NCI-H146 treated with DMSO at 0.1 percent for 48 hours (cell line): ENCODE results near the gene ABCC4.
A peak's percentile ranks its signal among the peaks of the same experiment; 100 is the strongest.

ENCODE experiments used
- DNase-seq: peaks from one replicate; lab custom pipeline; 2025; ENCODE audit not compliant: unreplicated experiment; lab: John Stamatoyannopoulos, UW

Gene ABCC4, protein sequence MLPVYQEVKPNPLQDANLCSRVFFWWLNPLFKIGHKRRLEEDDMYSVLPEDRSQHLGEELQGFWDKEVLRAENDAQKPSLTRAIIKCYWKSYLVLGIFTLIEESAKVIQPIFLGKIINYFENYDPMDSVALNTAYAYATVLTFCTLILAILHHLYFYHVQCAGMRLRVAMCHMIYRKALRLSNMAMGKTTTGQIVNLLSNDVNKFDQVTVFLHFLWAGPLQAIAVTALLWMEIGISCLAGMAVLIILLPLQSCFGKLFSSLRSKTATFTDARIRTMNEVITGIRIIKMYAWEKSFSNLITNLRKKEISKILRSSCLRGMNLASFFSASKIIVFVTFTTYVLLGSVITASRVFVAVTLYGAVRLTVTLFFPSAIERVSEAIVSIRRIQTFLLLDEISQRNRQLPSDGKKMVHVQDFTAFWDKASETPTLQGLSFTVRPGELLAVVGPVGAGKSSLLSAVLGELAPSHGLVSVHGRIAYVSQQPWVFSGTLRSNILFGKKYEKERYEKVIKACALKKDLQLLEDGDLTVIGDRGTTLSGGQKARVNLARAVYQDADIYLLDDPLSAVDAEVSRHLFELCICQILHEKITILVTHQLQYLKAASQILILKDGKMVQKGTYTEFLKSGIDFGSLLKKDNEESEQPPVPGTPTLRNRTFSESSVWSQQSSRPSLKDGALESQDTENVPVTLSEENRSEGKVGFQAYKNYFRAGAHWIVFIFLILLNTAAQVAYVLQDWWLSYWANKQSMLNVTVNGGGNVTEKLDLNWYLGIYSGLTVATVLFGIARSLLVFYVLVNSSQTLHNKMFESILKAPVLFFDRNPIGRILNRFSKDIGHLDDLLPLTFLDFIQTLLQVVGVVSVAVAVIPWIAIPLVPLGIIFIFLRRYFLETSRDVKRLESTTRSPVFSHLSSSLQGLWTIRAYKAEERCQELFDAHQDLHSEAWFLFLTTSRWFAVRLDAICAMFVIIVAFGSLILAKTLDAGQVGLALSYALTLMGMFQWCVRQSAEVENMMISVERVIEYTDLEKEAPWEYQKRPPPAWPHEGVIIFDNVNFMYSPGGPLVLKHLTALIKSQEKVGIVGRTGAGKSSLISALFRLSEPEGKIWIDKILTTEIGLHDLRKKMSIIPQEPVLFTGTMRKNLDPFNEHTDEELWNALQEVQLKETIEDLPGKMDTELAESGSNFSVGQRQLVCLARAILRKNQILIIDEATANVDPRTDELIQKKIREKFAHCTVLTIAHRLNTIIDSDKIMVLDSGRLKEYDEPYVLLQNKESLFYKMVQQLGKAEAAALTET (N-terminal part only)

DNA sequence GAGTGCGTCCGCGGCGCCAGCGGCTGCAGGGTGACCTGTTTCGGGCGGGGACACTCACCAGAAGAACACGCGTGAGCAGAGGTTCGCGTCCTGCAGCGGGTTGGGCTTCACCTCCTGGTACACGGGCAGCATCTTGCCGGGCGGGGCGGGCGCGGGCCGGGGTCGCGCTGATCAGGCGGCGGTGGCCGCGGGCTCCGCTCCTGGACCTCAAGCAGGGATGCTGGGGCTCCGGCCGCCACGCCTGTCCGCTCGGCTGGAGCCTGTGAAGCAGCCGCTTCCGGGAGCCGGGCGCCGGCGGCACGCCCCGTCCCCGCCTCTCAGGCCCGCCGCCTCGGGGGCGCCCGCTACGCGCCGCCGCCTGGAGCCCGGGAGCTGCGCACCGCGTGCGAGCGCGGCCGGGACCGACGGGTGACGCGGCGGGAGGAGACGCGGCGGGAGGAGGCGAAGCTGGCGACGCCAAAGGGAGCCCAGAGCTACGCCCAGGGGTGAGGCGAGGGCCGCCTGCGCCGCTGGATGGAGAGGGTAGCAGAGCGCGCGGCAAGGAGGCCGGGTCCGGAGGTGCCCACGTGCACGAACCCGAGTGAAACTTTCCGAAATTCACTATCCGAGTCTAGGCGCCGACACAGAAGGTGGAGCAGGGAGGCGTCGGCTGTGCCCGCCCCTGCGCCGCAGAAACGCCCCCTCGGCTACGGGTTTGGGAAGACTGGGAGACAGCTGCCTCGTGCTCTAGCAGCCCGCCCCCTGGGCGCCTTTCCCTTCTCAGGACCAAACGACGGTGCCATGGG is at the start of gene ABCC4:
ABCC4 (minus strand) TSS at position 269 of the 785 bp plus-strand sequence; CDS start at position 132, 137 bp downstream.
- peak; percentile 75 for DNase-seq

DNA sequence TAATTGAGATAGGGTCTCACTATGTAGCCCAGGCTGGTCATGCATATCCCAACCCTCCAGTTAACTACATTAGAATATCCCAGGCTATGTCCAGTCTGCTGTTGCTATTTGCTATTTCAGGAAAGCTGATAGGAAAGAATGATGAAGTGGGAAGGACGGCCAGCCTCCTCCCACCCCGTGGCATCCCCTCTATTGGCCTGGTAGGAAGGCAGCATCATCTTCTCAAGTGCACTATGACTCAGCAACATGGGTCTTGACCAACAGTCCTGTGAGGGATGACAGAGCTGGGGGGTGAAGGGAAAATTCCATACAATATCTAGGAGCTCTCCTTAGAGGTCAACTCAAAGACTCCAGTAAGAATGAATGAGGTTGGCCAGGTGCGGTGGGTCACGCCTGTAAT is 48.0 kb upstream of the ABCC4 start:
- DNase-seq: no peak

DNA sequence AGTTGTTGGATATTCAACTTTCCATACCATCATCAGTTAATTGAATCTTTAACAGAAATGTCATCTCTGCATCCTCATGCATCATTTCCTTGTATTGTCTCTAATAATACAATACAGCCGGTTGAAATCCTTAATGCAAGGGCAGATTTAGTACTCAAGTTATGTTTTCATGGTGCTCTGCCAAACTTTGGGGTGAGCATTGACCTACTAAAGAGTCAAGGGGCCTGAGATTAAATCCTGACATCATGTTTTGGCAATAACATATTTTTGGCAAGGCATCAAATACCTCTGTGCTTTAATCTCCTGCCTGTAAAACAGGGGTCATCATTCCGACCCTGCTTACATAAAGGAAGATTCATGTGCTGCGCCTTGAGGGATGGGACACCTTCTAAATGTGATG is 42.7 kb upstream of the ABCC4 start:
- no peak for DNase-seq

GRCh38 chr13:95341441-95341840 is 40.2 kb upstream of the ABCC4 start:
- DNase-seq: no peak

DNA sequence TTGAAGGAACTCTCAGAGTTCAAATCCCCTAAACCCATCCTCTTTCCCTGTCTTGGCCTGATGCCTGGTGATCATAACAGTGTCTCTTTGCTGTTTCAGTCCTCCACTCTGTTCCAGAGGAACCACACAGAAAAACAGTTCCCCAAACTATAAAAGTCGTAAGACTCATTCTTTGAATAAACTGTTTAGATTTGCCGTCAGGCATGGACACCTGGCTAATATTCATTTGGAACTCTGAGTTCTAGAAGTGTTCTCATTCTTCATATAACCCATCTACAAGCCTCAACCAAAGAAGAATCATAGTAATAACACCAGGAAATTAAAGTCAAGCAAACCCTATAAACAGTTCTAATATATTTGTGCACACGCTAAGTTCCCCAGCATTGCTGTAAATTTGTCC is 37.7 kb upstream of the ABCC4 start:
- DNase-seq: no peak

DNA sequence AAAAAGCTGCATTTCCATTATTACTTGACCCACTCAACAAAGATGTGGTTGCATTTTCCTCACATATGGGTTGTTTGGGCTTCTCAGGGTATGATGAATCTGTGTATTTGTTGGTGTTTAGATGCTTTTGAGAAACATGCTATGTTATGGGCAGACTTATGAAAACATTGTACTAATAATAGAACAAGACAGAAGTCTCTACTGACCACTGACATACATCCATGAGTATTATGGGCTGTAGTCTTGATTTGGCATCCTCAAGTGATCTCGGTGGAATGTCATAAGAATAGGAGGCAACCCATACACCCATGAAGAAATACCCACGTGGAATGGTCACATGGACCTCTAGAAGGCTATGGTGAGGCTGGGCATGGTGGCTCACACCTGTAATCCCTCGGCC is 36.3 kb upstream of the ABCC4 start:
- no peak for DNase-seq

DNA sequence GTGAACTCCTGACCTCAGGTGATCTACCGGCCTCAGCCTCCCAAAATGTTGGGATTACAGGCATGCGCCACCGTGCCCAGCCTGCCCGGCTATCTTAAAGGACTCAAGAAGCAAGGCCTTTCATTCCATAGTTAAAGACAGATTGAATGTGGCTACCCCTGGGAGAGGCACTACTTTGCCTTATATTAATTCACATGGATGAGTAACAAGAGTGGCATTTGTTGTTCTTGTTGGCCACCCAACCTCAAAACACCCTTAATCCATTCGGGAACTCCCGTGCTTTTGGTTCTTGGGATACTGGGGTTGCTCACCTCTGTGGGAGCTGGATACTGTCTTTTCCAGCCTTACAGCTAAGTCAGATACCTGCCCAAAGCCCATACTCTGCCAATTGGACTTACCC is 34.4 kb upstream of the ABCC4 start:
- DNase-seq: no peak

GRCh38 chr13:95328386-95328785 is 27.1 kb upstream of the ABCC4 start:
- no peak for DNase-seq

DNA sequence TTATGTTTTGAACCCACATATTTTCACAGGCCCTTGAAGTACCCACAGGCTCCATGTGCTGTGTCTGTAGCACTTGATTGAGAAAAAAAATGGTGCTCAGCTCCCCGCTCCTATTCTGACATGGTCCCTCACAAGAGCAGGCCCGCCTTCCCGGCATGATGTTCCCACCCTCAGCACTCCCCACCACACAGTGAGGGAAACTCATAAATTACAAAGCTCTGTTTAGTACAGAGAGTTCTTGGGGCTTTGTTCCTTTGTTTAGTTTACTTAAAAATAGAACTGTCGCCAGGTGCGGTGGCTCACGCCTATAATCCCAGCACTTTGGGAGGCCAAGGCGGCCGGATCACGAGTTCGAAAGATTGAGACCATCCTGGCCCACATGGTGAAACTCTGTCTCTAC is 25.9 kb upstream of the ABCC4 start:
- no peak for DNase-seq

DNA sequence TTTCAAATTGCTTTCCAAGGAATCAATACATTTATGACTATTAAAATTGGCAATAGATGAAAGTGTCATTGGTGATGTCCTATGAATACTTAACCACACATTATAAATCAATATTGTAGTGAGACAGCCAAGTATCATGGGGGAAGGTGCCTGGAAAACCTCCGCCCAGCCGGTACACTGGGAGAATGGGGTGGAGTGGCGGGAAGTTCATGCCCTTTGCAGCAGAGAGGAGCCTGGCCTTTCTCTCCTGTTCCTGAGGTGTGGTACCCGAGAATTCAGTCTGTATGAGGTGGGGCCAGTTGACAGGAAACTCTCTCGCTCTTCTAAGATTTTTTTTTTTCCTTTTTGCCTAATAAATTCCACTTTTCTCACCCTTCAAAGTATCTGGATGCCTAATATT is 25.4 kb upstream of the ABCC4 start:
- DNase-seq: no peak

- no peak for DNase-seq
Measured at GRCh38 chr13:95325485-95325884, 24.2 kb upstream of the ABCC4 start.

GRCh38 chr13:95323930-95324662 is 22.8 kb upstream of the ABCC4 start:
- DNase-seq: peak; percentile 35

DNA sequence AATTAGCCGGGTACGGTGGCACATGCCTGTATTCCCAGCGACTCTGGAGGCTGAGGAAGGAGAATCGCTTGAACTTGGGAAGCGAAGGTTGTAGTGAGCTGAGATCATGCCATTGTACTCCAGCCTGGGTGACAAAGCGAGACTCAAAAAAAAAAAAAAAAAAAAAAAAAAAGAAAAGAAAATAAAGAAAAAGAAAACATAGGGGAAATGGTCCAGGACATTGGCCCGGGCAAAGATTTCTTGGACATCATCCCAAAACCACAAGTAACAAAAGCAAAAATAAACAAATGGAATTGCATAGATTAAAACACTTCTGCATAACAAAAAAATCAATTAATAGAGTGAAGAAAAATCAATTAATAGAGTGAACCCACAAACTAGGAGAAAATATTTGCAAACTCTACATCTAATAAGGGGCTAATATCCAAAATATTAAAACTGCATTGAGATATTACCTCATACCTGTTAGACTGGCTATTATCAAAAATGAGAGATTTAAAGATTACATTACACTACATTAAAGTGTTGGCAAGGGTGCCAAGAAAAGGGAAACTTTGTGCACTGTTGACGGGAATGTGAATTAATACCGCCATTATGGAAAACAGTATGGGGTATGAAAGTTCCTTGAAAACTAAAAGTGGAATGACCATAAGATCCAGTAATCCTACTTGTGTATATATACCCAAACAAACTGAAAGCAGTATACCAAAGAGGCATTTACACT is 18.5 kb upstream of the ABCC4 start:
- DNase-seq: no peak

- no peak for DNase-seq
Measured at GRCh38 chr13:95317039-95317989, 16.1 kb upstream of the ABCC4 start.

DNA sequence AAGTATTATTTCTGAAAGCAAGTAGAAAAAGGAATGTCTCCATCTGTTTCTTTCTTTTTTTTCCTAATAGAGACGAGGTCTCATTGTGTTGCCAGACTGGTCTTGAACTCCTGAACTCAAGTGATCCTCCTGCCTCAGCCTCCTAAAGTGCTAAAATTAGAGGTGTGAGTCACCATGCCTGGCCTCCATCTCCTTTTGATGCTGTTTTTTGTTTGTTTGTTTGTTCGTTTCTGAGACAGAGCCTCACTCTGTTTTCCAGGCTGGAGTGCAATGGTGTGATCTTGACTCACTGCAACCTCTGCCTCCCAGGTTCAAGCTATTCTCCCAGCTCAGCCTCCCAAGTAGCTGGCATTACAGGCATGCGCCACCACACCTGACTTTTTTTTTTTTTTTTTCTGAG is 14.5 kb upstream of the ABCC4 start:
- no peak for DNase-seq

DNA sequence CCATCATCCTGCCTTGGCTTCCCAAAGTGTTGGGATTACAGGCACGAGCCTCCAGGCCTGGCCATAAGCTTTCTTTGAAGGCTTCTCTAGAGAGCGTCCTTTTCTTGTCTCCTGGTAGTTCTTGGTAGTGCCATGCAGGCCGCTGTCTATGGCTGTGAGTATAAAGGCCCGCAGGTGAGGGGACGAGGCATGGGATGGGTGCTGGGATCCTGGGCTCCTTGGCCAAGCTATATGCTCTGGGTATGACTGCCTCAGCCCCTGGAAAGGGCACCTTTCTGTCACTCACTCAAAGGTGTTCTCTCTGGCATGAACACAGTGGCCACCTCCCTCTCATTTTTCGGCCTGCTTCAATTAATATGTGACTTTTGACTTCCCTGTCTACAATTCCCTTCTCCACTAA is 6.3 kb upstream of the ABCC4 start:
- DNase-seq: no peak

GRCh38 chr13:95304453-95304852 is 3.2 kb upstream of the ABCC4 start:
- DNase-seq: no peak

GRCh38 chr13:95301968-95302393 is 730 bp upstream of the ABCC4 start:
- DNase-seq: no peak
